ENCODE results near the gene MPV17. TPM values are rescaled to one million over a fixed set of nuclear protein-coding genes. Genes with fewer than 3 reads are reported as not detected.

Gene MPV17
- total and polyA plus RNA-seq, 10 donors = 58.0 to 101 (median 80.3) TPM

DNA sequence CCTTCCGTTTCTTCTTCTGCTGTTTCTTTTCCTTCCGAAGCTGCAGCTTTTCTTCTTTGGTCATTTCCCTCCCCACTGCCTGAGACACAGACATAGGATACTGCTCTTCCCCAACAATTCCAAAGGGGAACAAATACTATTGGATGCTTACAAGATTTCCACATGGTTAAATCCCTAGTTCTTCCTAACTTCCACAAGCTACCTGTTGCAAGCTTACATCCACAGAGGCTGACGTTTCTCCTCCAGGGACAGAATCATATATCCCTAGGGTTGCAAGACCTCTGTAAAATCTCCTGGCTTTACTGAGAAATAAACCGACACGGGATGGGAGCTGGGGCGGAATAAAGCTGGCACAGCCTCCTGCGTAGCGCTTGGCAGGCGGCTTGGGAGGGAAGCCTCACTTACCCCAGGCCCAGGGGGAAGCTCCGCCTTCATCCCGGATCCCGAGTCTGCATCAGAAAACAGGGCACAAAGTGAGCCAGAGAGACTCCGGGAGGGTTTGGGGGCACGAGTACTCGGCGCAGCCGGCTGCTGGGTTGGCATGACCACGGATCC lies 46.7 kb upstream of the MPV17 start:
- TF ChIP-seq, protein P1, sequence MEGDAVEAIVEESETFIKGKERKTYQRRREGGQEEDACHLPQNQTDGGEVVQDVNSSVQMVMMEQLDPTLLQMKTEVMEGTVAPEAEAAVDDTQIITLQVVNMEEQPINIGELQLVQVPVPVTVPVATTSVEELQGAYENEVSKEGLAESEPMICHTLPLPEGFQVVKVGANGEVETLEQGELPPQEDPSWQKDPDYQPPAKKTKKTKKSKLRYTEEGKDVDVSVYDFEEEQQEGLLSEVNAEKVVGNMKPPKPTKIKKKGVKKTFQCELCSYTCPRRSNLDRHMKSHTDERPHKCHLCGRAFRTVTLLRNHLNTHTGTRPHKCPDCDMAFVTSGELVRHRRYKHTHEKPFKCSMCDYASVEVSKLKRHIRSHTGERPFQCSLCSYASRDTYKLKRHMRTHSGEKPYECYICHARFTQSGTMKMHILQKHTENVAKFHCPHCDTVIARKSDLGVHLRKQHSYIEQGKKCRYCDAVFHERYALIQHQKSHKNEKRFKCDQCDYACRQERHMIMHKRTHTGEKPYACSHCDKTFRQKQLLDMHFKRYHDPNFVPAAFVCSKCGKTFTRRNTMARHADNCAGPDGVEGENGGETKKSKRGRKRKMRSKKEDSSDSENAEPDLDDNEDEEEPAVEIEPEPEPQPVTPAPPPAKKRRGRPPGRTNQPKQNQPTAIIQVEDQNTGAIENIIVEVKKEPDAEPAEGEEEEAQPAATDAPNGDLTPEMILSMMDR (IDR thresholded peaks at IDR 0.05 in 8 of 11, conservative IDR thresholded peaks at IDR 0.05 in 3 of 11) = no peak
- no peak for TF ChIP-seq POLR2A (IDR thresholded peaks at IDR 0.05)
- no peak for TF ChIP-seq POLR2AphosphoS5 (IDR thresholded peaks at IDR 0.05)
- Histone ChIP-seq H3K27ac (peak overlapping the region; percentile 86 to 98 (median 96)), H3K4me1 (peaks cover 30 to 60% (median 43%) of the 10 kb centered on the region in 6 donors), H3K4me3 (peak overlapping the region; percentile 99 to 100 (median 100)), H3K36me3 (peaks cover 0 to 72% (median 52%) of the 10 kb centered on the region in 6 donors), H3K9me3 (no peaks in the 10 kb centered on the region), H3K27me3 (replicated peaks in 1 of 7) (no peaks in the 10 kb centered on the region)
- 0 to 2% (median 1%) methylated on average over 7 to 18 of the region's 18 CpGs for WGBS, 5 donors
- DNase-seq = no peak
- intact Hi-C loops (cut with DNase I; ENCODE audit: low total_unique reads) = no loop called here

DNA sequence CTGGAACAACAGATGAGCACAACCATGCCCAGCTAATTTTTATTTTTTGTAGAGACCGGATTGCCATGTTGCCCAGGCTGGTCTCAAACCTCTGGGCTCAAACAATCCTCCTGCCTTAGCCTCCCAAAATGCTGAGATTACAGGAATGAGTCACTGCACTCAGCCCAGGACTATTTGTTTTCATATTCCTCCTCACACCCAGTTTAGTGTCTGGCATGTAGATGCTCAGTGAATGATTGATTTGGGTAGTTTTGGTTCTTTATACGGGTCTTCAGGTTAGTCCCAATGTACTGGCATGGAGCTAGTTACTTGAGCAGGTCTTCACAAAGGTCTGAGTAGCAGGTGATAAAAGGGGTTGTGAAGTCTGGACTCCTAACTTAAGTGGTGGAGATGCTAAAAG lies 41.0 kb upstream of the MPV17 start:
- Histone ChIP-seq H3K36me3 (peaks cover 0 to 61% (median 49%) of the 10 kb centered on the region in 6 donors), H3K9me3 (no peaks in the 10 kb centered on the region), H3K4me3 (no peak overlapping the region), H3K27ac (no peak overlapping the region), H3K4me1 (peaks cover 5 to 12% (median 7%) of the 10 kb centered on the region in 6 donors), H3K27me3 (replicated peaks in 1 of 7) (no peaks in the 10 kb centered on the region)
- no peak for DNase-seq
- TF ChIP-seq POLR2A (IDR thresholded peaks at IDR 0.05) (no peak), POLR2AphosphoS5 (IDR thresholded peaks at IDR 0.05) (no peak)
- intact Hi-C loops (cut with DNase I; ENCODE audit: low total_unique reads) = no loop called here
- 80 to 93% (median 85%) methylated on average over 2 of the region's 2 CpGs for WGBS, 5 donors

DNA sequence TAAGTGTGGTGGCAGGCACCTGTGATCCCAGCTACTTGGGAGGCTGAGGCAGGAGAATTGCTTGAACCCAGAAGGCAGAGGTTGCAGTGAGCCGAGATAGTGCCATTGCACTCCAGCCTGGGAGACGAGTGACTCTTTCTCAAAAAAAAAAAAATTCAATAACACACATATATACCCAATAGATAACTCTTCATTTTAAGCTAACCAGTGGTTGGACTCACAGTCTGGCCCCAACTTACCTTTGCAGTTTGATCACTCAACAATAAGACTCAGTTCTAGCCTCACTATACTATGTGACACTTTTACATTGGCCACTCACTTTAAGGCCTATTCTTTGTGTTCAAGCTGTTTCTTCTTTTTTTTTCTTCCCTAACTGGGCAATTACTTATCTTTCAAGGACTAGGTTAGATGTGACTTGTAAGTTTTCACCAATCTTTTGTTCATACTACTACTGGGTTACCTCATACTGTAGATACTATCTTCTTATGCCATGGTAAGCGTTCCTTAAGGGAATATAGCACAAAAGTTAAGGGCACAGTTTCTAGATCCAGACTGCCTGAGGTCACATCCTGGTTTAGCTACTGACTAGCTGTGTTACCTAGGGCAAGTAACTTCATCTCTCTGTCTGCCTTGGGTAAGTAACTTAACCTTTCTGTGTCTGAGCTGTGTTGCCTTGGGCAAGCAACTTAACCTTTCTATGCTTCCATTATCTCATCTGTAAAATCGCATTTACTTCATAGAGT lies 40.0 kb upstream of the MPV17 start:
- TF ChIP-seq, protein P1 (IDR thresholded peaks at IDR 0.05 in 8 of 11, conservative IDR thresholded peaks at IDR 0.05 in 3 of 11) = no peak
- TF ChIP-seq POLR2AphosphoS5 (IDR thresholded peaks at IDR 0.05) = no peak
- no peak for TF ChIP-seq POLR2A (IDR thresholded peaks at IDR 0.05)
- H3K36me3 ChIP-seq = peaks cover 0 to 50% (median 44%) of the 10 kb centered on the region in 6 donors
- intact Hi-C loops (cut with DNase I; ENCODE audit: low total_unique reads) = no loop called here

DNA sequence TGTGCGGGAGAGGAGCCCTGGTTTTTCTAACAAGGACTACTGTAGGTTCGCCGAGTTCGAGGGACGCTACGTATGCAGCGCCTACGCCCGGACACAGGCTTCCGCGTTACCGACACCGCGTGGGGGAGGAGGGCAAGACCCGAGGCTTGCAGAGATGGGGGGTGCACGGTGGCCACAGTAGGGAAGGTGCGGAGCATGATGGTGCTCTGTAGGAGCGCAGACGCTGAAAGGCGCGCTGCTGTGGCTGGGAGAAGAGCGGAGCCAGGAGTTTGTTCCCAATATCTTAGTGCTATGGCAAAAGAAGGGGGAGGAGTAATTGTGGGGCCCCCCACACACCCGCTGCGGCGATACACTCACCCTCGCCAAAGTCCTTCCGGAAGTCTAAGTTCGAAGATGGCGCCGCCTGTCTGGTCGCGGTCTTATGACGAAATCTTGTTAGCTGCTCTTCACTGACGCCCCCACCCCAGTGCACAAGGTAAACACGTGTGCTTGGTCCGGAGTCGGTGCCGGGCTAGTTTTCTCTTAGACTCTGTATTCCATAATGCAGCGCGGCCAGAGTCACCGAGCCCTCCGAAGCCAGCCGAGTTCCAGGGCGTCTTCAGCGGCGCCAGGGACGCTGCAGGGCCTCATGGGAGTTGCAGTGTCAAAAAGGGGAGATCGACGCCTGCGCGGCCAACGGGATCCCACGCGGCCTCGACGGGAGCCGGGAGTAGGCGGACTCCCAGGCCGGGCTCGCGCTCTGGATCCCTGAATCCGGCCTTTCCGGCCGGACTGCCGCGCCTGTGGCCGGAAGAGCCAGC lies 33.7 kb upstream of the MPV17 start, which contains the start of gene GTF3C2:
Gene GTF3C2 (minus strand): TSS at position 383 of the 800 bp plus-strand sequence. CDS start 13,210 bp downstream, outside the sequence.
- H3K4me3 ChIP-seq = peak within 1 kb of the TSS; percentile 78 to 99 (median 94)
- no peaks in the 10 kb centered on the region for H3K9me3 ChIP-seq
- intact Hi-C loops (cut with DNase I; ENCODE audit: low total_unique reads) = no loop called here
- DNase-seq = peak; percentile 97
- peak within 1 kb of the TSS; percentile 89 to 98 (median 94) for H3K27ac ChIP-seq
- WGBS, 5 donors = 0 to 1% (median 0%) methylated on average over 34 to 67 of the region's 67 CpGs
- H3K27me3 ChIP-seq (replicated peaks in 1 of 7) = no peaks in the 10 kb centered on the region
- peak in 1 of 3 donors; percentile 30 for TF ChIP-seq POLR2A (IDR thresholded peaks at IDR 0.05)
- TF ChIP-seq, protein P1 (IDR thresholded peaks at IDR 0.05 in 8 of 11, conservative IDR thresholded peaks at IDR 0.05 in 3 of 11) = peak in 7 of 11 experiments; percentile 17 to 51 (median 25)
- peak; percentile 85 to 87 (median 87) for TF ChIP-seq POLR2AphosphoS5 (IDR thresholded peaks at IDR 0.05)
- peaks cover 0 to 8% (median 0%) of the 10 kb centered on the region in 6 donors for H3K36me3 ChIP-seq
- H3K4me1 ChIP-seq = peaks cover 26 to 63% (median 49%) of the 10 kb centered on the region in 6 donors

More for the DNA sequence above, 40.0 kb upstream of the MPV17 start:
- Histone ChIP-seq H3K27ac (no peak overlapping the region), H3K4me3 (no peak overlapping the region), H3K4me1 (peaks cover 2 to 9% (median 7%) of the 10 kb centered on the region in 6 donors), H3K27me3 (replicated peaks in 1 of 7) (no peaks in the 10 kb centered on the region), H3K9me3 (no peaks in the 10 kb centered on the region)
- 89 to 95% (median 93%) methylated on average over 4 of the region's 4 CpGs for WGBS, 5 donors
- DNase-seq = no peak

Measured in spleen (tissue), 11 donors.